A673 (cell line): ENCODE data around the gene HLA-DQA1.

Source experiments
- CTCF ChIP-seq: fragments of 300-800, 200-600 bp; sonication (generic); conservative IDR thresholded peaks from 2 replicates; pipeline ENCODE4 v1.5.1; 2017; ENCODE audit warnings: low read depth, mild to moderate bottlenecking, antibody characterized with exemption, low read length, moderate library complexity, mixed read lengths
- EZH2 ChIP-seq: fragments of 200-600 bp; sonication (generic); IDR thresholded peaks from 2 replicates; pipeline ENCODE4 v1.6.1; 2017; ENCODE audit warnings: borderline replicate concordance, low read depth, mild to moderate bottlenecking, mixed read lengths, antibody characterized with exemption, low read length; ENCODE audit not compliant: poor library complexity, severe bottlenecking

- no peak for TF ChIP-seq EZH2
- no peak for TF ChIP-seq CTCF
These were observed 2.5 kb downstream of the HLA-DQA1 start for GRCh38 chr6:32639440-32640394.
